ENCODE data around the gene JAG2.

GRCh38 chr14:105172476-105172875 lies 3.9 kb upstream of the JAG2 start:
- TF ChIP-seq POLR2A (IDR thresholded peaks at IDR 0.05; ENCODE audit: low read depth), result no peak
- no peak for TF ChIP-seq POLR2AphosphoS5 (IDR thresholded peaks at IDR 0.05)
